SK-N-SH treated with all-trans-retinoic acid at 6 μM for 48 hours (cell line): ENCODE data around the gene ZBTB16.
A peak's percentile ranks its signal among the peaks of the same experiment; 100 is the strongest.

ENCODE experiments used
- ATAC-seq: fragments of 200-7000 bp; cut with Tn5 transposase; 3 replicates; pipeline ENCODE4 v1.9.1; 2020; ENCODE audit warnings: mild to moderate bottlenecking, moderate library complexity
- ARNTL ChIP-seq: fragments of 450-650 bp; formaldehyde crosslinking; IDR thresholded peaks from 2 replicates; pipeline ENCODE4 v1.5.0; 2020; ENCODE audit warnings: low read depth, mild to moderate bottlenecking, moderate library complexity, borderline replicate concordance
- BACH2 ChIP-seq: fragments of 250-450 bp; sonication (Bioruptor Pico); IDR thresholded peaks from 2 replicates; pipeline ENCODE4 v1.9.0; 2021; ENCODE audit warnings: mild to moderate bottlenecking, borderline replicate concordance
- CSDC2 ChIP-seq: fragments of 250-450 bp; sonication (Bioruptor Pico); IDR thresholded peaks from 2 replicates; pipeline ENCODE4 v1.5.0; 2020; ENCODE audit warnings: mild to moderate bottlenecking, moderate library complexity
- GLIS3 ChIP-seq: fragments of 250-450 bp; sonication (Bioruptor Pico); IDR thresholded peaks from 2 replicates; pipeline ENCODE4 v1.5.0; 2020; ENCODE audit warnings: mild to moderate bottlenecking, moderate library complexity
- ISL1 ChIP-seq: fragments of 250-450 bp; sonication (Bioruptor Pico); IDR thresholded peaks from 2 replicates; pipeline ENCODE4 v2.1.2; 2022; ENCODE audit warnings: mild to moderate bottlenecking, moderate library complexity
- OSR1 ChIP-seq: fragments of 250-450 bp; sonication (Bioruptor Pico); IDR thresholded peaks from 2 replicates; pipeline ENCODE4 v1.8.0; 2022; ENCODE audit warnings: moderate library complexity, mild to moderate bottlenecking, inconsistent platforms
- PPARA ChIP-seq: fragments of 250-450 bp; sonication (Bioruptor Pico); IDR thresholded peaks from 2 replicates; pipeline ENCODE4 v1.5.0; 2020; ENCODE audit warnings: mild to moderate bottlenecking, borderline replicate concordance
- SNAI2 ChIP-seq: fragments of 250-450 bp; sonication (Bioruptor Pico); IDR thresholded peaks from 2 replicates; pipeline ENCODE4 v1.5.0; 2020; ENCODE audit warnings: mild to moderate bottlenecking, moderate library complexity
- TCF4 ChIP-seq: fragments of 250-450 bp; sonication (Bioruptor Pico); IDR thresholded peaks from 2 replicates; pipeline ENCODE4 v1.8.0; 2021; ENCODE audit warnings: mild to moderate bottlenecking, moderate library complexity, borderline replicate concordance
- TOX ChIP-seq: fragments of 250-450 bp; sonication (Bioruptor Pico); IDR thresholded peaks from 2 replicates; pipeline ENCODE4 v1.8.0; 2021; ENCODE audit warnings: mild to moderate bottlenecking, moderate library complexity, borderline replicate concordance
- ZC3H10 ChIP-seq: fragments of 250-450 bp; sonication (Bioruptor Pico); IDR thresholded peaks from 2 replicates; pipeline ENCODE4 v1.5.1; 2021; ENCODE audit warnings: mild to moderate bottlenecking, moderate library complexity
- ZFP3 ChIP-seq: fragments of 250-450 bp; sonication (Bioruptor Pico); IDR thresholded peaks from 2 replicates; pipeline ENCODE4 v1.5.0; 2020; ENCODE audit warnings: mild to moderate bottlenecking, moderate library complexity
- ZFP30 ChIP-seq: fragments of 450-650 bp; formaldehyde crosslinking; IDR thresholded peaks from 2 replicates; pipeline ENCODE4 v1.5.0; 2022; ENCODE audit warnings: mild to moderate bottlenecking, moderate library complexity
- ZNF565 ChIP-seq: fragments of 450-650 bp; formaldehyde crosslinking; conservative IDR thresholded peaks from 2 replicates; pipeline ENCODE4 v1.5.0; 2020; ENCODE audit warnings: low read depth, mild to moderate bottlenecking, moderate library complexity
- ZNF70 ChIP-seq: fragments of 450-650 bp; formaldehyde crosslinking; IDR thresholded peaks from 2 replicates; pipeline ENCODE4 v1.5.0; 2020; ENCODE audit warnings: mild to moderate bottlenecking, moderate library complexity
- ZNF8 ChIP-seq: fragments of 450-650 bp; formaldehyde crosslinking; IDR thresholded peaks from 2 replicates; pipeline ENCODE4 v1.5.0; 2020; ENCODE audit warnings: mild to moderate bottlenecking, moderate library complexity
- TF ChIP-seq, protein P1 (sequence below): fragments of 250-450 bp; sonication (Bioruptor Pico); IDR thresholded peaks from 2 replicates; pipeline ENCODE4 v1.5.1; 2021; ENCODE audit warnings: mild to moderate bottlenecking, moderate library complexity
- TF ChIP-seq, protein P2 (sequence below): fragments of 250-450 bp; sonication (Bioruptor Pico); IDR thresholded peaks from 2 replicates; pipeline ENCODE4 v1.8.0; 2021; ENCODE audit warnings: low read depth, mild to moderate bottlenecking, moderate library complexity, borderline replicate concordance
- TF ChIP-seq, protein P3 (sequence below): fragments of 250-450 bp; sonication (Bioruptor Pico); IDR thresholded peaks from 2 replicates; pipeline ENCODE4 v1.5.0; 2020; ENCODE audit warnings: mild to moderate bottlenecking, moderate library complexity
- TF ChIP-seq, protein P4 (sequence below): fragments of 250-450 bp; sonication (Bioruptor Pico); IDR thresholded peaks from 2 replicates; pipeline ENCODE4 v1.8.0; 2020; ENCODE audit warnings: mild to moderate bottlenecking, moderate library complexity, borderline replicate concordance

The ZBTB16 gene

DNA sequence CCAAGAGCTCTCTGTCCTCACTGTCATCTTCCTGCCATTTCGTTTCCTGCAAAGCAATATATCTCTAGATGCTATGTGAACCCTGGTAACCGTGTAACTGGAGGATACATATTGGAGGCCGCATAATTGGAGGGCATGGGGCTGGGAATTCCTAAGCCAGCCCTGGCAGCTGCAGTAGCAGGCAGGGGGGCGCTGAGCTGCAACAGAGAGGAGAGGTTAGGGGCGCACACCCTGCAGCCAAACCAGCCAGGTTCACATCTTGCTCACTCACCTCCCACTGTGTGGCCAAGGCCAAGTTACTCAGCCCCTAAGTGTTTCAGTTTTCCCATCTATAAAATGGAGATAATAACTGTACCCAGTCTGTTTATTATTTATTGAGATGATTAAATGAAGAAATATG, 39.9 kb upstream of the ZBTB16 start:
- ATAC-seq, result no peak
- TF ChIP-seq TOX (no peak), ISL1 (CRISPR knock-in tag) (no peak), OSR1 (CRISPR knock-in tag) (no peak)
- TF ChIP-seq, all 23 proteins: peak for 0

DNA sequence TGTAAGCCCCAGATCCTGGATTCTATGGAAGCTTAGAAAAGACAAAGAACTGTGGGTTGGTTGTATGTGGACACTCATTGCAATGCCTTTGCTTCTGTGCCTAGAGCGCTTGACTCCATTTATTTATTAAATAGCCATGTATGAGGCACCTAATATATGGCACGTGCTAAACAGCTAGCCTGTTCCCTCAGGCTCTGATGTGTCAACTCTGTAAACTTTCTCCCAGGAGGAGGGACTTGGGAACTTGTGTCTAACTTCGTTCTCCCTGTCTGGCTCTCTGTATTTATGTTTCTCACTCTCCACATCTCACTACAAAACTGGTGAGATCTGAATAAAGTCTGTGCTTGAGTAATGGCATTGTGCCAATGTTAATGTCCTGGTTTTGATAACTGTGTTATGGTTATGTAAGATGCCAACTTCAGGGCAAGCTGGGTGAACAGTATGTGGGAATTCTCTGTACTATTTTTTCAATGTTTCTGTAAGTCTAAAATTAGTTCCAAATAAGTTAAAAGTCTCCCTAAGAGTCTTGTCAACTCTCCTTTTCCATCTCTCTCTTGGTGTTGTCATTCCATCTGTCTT, 34.1 kb upstream of the ZBTB16 start:
- ATAC-seq, result no peak
- no peak for TF ChIP-seq TOX

DNA sequence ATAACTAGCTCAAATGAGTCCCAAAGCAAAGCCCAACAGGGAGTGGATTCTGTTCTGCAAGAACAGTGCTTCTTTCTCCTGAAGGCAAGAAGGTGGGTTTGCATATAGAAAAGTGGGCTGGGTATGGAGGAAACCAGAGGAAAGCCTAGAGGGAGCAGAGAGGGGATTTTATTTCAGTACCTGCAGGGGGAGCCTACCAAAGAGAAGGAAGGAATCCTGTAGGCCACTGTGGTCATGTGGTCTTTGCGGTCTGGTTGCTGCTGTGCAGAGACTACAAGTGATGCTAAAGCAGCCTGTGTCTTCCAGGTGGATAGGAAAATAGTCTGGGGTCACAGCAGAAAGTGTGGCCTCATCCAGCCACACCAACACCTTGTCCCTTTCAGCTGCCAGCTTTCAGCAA, 33.2 kb upstream of the ZBTB16 start:
- ATAC-seq, result peak; percentile 40; the same call in 2 of the 3 replicates
- no peak for TF ChIP-seq TOX
- TF ChIP-seq ZFP30, result no peak
- TF ChIP-seq, protein P1, sequence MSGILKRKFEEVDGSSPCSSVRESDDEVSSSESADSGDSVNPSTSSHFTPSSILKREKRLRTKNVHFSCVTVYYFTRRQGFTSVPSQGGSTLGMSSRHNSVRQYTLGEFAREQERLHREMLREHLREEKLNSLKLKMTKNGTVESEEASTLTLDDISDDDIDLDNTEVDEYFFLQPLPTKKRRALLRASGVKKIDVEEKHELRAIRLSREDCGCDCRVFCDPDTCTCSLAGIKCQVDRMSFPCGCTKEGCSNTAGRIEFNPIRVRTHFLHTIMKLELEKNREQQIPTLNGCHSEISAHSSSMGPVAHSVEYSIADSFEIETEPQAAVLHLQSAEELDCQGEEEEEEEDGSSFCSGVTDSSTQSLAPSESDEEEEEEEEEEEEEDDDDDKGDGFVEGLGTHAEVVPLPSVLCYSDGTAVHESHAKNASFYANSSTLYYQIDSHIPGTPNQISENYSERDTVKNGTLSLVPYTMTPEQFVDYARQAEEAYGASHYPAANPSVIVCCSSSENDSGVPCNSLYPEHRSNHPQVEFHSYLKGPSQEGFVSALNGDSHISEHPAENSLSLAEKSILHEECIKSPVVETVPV (CRISPR knock-in tag), result no peak
- TF ChIP-seq ZNF70, result no peak
- TF ChIP-seq, protein P2, sequence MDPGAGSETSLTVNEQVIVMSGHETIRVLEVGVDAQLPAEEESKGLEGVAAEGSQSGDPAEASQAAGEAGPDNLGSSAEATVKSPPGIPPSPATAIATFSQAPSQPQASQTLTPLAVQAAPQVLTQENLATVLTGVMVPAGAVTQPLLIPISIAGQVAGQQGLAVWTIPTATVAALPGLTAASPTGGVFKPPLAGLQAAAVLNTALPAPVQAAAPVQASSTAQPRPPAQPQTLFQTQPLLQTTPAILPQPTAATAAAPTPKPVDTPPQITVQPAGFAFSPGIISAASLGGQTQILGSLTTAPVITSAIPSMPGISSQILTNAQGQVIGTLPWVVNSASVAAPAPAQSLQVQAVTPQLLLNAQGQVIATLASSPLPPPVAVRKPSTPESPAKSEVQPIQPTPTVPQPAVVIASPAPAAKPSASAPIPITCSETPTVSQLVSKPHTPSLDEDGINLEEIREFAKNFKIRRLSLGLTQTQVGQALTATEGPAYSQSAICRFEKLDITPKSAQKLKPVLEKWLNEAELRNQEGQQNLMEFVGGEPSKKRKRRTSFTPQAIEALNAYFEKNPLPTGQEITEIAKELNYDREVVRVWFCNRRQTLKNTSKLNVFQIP, result no peak
- no peak for TF ChIP-seq ZC3H10 (CRISPR knock-in tag)
- TF ChIP-seq ARNTL (CRISPR knock-in tag), result no peak
- TF ChIP-seq ZFP3 (CRISPR knock-in tag), result no peak
- TF ChIP-seq, protein P3, sequence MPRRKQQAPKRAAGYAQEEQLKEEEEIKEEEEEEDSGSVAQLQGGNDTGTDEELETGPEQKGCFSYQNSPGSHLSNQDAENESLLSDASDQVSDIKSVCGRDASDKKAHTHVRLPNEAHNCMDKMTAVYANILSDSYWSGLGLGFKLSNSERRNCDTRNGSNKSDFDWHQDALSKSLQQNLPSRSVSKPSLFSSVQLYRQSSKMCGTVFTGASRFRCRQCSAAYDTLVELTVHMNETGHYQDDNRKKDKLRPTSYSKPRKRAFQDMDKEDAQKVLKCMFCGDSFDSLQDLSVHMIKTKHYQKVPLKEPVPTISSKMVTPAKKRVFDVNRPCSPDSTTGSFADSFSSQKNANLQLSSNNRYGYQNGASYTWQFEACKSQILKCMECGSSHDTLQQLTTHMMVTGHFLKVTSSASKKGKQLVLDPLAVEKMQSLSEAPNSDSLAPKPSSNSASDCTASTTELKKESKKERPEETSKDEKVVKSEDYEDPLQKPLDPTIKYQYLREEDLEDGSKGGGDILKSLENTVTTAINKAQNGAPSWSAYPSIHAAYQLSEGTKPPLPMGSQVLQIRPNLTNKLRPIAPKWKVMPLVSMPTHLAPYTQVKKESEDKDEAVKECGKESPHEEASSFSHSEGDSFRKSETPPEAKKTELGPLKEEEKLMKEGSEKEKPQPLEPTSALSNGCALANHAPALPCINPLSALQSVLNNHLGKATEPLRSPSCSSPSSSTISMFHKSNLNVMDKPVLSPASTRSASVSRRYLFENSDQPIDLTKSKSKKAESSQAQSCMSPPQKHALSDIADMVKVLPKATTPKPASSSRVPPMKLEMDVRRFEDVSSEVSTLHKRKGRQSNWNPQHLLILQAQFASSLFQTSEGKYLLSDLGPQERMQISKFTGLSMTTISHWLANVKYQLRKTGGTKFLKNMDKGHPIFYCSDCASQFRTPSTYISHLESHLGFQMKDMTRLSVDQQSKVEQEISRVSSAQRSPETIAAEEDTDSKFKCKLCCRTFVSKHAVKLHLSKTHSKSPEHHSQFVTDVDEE (CRISPR knock-in tag), result no peak
- TF ChIP-seq ISL1 (CRISPR knock-in tag), result no peak
- no peak for TF ChIP-seq ZNF565 (CRISPR knock-in tag)
- TF ChIP-seq, all 23 proteins: peak for 0

DNA sequence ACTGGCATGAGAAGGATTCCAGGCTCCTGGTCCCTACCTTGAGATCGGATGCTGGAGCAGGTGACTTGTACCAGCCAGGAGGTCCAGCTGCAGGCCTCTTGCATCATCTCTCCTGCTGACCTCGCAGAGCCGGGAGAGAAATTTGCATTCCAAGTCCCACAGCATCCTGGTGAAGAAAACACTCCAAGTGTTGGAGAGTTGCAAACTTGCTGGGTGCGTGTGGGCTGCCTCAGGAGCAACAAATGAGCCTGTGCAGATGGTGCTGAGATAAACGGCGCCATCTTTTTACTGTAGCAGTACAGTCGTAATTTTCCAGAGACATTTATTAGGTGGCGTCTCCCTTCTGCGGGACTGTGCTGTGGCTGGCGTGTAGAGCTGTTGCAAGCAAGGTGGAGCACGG, 32.1 kb upstream of the ZBTB16 start:
- no peak for ATAC-seq
- TF ChIP-seq SNAI2 (CRISPR knock-in tag) (no peak), GLIS3 (CRISPR knock-in tag) (no peak), ZNF70 (no peak), TOX (no peak), OSR1 (CRISPR knock-in tag) (no peak), ZFP3 (CRISPR knock-in tag) (no peak), ISL1 (CRISPR knock-in tag) (no peak), BACH2 (CRISPR knock-in tag) (no peak), ARNTL (CRISPR knock-in tag) (no peak), CSDC2 (CRISPR knock-in tag) (no peak), ZC3H10 (CRISPR knock-in tag) (no peak), ZFP30 (no peak), TCF4 (CRISPR knock-in tag) (no peak), PPARA (no peak), ZNF8 (no peak)
- TF ChIP-seq, protein P4, sequence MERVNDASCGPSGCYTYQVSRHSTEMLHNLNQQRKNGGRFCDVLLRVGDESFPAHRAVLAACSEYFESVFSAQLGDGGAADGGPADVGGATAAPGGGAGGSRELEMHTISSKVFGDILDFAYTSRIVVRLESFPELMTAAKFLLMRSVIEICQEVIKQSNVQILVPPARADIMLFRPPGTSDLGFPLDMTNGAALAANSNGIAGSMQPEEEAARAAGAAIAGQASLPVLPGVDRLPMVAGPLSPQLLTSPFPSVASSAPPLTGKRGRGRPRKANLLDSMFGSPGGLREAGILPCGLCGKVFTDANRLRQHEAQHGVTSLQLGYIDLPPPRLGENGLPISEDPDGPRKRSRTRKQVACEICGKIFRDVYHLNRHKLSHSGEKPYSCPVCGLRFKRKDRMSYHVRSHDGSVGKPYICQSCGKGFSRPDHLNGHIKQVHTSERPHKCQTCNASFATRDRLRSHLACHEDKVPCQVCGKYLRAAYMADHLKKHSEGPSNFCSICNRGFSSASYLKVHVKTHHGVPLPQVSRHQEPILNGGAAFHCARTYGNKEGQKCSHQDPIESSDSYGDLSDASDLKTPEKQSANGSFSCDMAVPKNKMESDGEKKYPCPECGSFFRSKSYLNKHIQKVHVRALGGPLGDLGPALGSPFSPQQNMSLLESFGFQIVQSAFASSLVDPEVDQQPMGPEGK (CRISPR knock-in tag), result no peak
- TF ChIP-seq, protein P2, result no peak
